ENCODE measurements around the gene NNAT.

NNAT gene

GRCh38 chr20:37567671-37568588 lies 46.9 kb downstream of the NNAT start:
- Histone ChIP-seq H3K9ac (ENCODE audit: low read length) (no peak overlapping the region), H2AFZ (ENCODE audit: low read length) (no peak overlapping the region), H3F3A (ENCODE audit: insufficient read depth, low read length) (no peaks in the 10 kb centered on the region)

GRCh38 chr20:37570419-37570818 lies 49.4 kb downstream of the NNAT start:
- H2AFZ ChIP-seq (ENCODE audit: low read length) = no peak overlapping the region
- H3K27me3 ChIP-seq (ENCODE audit: insufficient read depth, low read length) = no peaks in the 10 kb centered on the region
- no peaks in the 10 kb centered on the region for H3K9me2 ChIP-seq (ENCODE audit: low read depth, low read length)
- H3K4me1 ChIP-seq (ENCODE audit: insufficient read depth, low read length, severe bottlenecking) = no peaks in the 10 kb centered on the region
- H4K20me1 ChIP-seq (ENCODE audit: insufficient read depth, low read length) = no peaks in the 10 kb centered on the region
- no peak overlapping the region for H3K4me3 ChIP-seq (ENCODE audit: low read depth, low read length, poor library complexity, severe bottlenecking)
- H3K27ac ChIP-seq (ENCODE audit: low read depth, low read length, poor library complexity, severe bottlenecking) = no peak overlapping the region
- no peak for TF ChIP-seq EZH2 (IDR thresholded peaks at IDR 0.05; ENCODE audit: borderline replicate concordance, low read length)
- no peaks in the 10 kb centered on the region for H3K36me3 ChIP-seq (ENCODE audit: insufficient read depth, low read length)
- H3K9ac ChIP-seq (ENCODE audit: low read length) = no peak overlapping the region
- no peaks in the 10 kb centered on the region for H3K9me3 ChIP-seq (ENCODE audit: low read length)
- no peak overlapping the region for H3K4me2 ChIP-seq (ENCODE audit: low read length)
- no peaks in the 10 kb centered on the region for H3K79me2 ChIP-seq (ENCODE audit: insufficient read depth, low read length)
- no peaks in the 10 kb centered on the region for H3F3A ChIP-seq (ENCODE audit: insufficient read depth, low read length)

More at GRCh38 chr20:37567671-37568588, 46.9 kb downstream of the NNAT start:
- H3K4me1 ChIP-seq (ENCODE audit: insufficient read depth, low read length, severe bottlenecking) = no peaks in the 10 kb centered on the region
- no peak for TF ChIP-seq EZH2 (IDR thresholded peaks at IDR 0.05; ENCODE audit: borderline replicate concordance, low read length)
- no peak for TF ChIP-seq CTCF (IDR thresholded peaks at IDR 0.05; ENCODE audit: low read length)
- no peak overlapping the region for H3K4me3 ChIP-seq (ENCODE audit: low read depth, low read length, poor library complexity, severe bottlenecking)
- no peaks in the 10 kb centered on the region for H3K9me3 ChIP-seq (ENCODE audit: low read length)
- no peaks in the 10 kb centered on the region for H4K20me1 ChIP-seq (ENCODE audit: insufficient read depth, low read length)
- H3K79me2 ChIP-seq (ENCODE audit: insufficient read depth, low read length) = no peaks in the 10 kb centered on the region
- H3K4me2 ChIP-seq (ENCODE audit: low read length) = no peak overlapping the region
- no peaks in the 10 kb centered on the region; the same call in 1 of the 2 replicates for H3K27me3 ChIP-seq (ENCODE audit: insufficient read depth, low read length)
- H3K9me2 ChIP-seq (ENCODE audit: low read depth, low read length) = no peaks in the 10 kb centered on the region
- H3K27ac ChIP-seq (ENCODE audit: low read depth, low read length, poor library complexity, severe bottlenecking) = no peak overlapping the region
- H3K36me3 ChIP-seq (ENCODE audit: insufficient read depth, low read length) = no peaks in the 10 kb centered on the region

GRCh38 chr20:37571033-37571432 lies 50.0 kb downstream of the NNAT start:
- no peak overlapping the region for H3K4me3 ChIP-seq (ENCODE audit: low read depth, low read length, poor library complexity, severe bottlenecking)
- H2AFZ ChIP-seq (ENCODE audit: low read length) = no peak overlapping the region
- H3K27ac ChIP-seq (ENCODE audit: low read depth, low read length, poor library complexity, severe bottlenecking) = no peak overlapping the region
- no peaks in the 10 kb centered on the region for H3K79me2 ChIP-seq (ENCODE audit: insufficient read depth, low read length)
- H3K4me2 ChIP-seq (ENCODE audit: low read length) = no peak overlapping the region
- no peaks in the 10 kb centered on the region for H3F3A ChIP-seq (ENCODE audit: insufficient read depth, low read length)
- no peaks in the 10 kb centered on the region for H4K20me1 ChIP-seq (ENCODE audit: insufficient read depth, low read length)
- H3K9me3 ChIP-seq (ENCODE audit: low read length) = no peaks in the 10 kb centered on the region
- H3K27me3 ChIP-seq (ENCODE audit: insufficient read depth, low read length) = no peaks in the 10 kb centered on the region
- TF ChIP-seq CTCF (IDR thresholded peaks at IDR 0.05; ENCODE audit: low read length) (no peak), EZH2 (IDR thresholded peaks at IDR 0.05; ENCODE audit: borderline replicate concordance, low read length) (no peak)
- H3K36me3 ChIP-seq (ENCODE audit: insufficient read depth, low read length) = no peaks in the 10 kb centered on the region
- H3K9ac ChIP-seq (ENCODE audit: low read length) = no peak overlapping the region
- H3K9me2 ChIP-seq (ENCODE audit: low read depth, low read length) = no peaks in the 10 kb centered on the region
- no peaks in the 10 kb centered on the region for H3K4me1 ChIP-seq (ENCODE audit: insufficient read depth, low read length, severe bottlenecking)

Data from OCI-LY1 (cell line).